HG03575 (cell line): Measurements from ENCODE around the gene ACOT12.
"Not testable (repeated sequence)": the region's sequence is repeated elsewhere in the genome, so short reads cannot be mapped to it uniquely, and the experiment has no call there.

ENCODE experiments used
- ATAC-seq: cut with Tn5 transposase; IDR thresholded peaks from one replicate; pipeline ENCODE4 v1.9.1; 2021; ENCODE audit not compliant: unreplicated experiment, insufficient number of reproducible peaks, low FRiP score; ENCODE audit errors: extremely low read depth

ACOT12 gene

GRCh38 chr5:81393783-81394718, at the start of gene ACOT12:
Gene ACOT12 (minus strand): TSS chr5:81394134. CDS start chr5:81394114, 20 bp downstream.
- ATAC-seq = no peak

DNA sequence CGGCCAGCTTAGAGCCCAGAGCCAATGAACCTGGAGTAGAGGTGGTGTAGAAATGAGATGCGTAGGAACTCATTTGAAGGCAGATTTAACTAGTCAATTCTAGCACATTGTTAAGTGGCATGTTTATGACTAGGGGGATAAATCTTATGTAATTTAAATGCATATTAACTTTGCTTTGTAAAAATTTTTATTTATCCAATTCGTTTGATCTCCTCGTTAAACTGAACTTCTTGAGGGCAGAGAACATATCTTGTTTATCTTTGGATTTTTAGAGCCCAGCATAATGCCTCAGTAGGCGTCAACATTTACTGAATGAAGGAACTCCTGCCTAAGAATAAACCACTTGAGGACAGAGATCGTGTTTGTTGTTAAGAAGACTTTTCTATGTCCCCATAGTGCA, 41.1 kb upstream of the ACOT12 start:
- no peak for ATAC-seq

DNA sequence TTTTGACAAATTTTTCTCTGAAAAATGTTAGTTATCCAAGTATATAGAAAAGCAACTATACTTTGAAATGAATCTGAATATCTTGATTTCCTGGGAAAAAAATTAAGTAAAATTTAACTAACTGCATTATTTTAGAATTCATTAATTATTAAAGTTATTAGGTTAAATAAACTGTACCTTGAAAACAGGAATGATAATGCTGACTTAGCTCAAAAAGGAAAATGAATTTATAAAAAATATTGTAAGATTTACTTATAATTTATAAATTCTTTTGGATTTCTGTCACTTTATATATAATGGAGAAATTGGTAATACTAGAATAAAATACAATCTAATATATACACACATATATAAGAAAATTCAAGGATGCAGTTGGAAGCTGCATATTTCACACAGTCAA, 36.1 kb upstream of the ACOT12 start:
- ATAC-seq = no peak

- no peak for ATAC-seq
These were observed 35.4 kb upstream of the ACOT12 start for GRCh38 chr5:81429363-81429762.

DNA sequence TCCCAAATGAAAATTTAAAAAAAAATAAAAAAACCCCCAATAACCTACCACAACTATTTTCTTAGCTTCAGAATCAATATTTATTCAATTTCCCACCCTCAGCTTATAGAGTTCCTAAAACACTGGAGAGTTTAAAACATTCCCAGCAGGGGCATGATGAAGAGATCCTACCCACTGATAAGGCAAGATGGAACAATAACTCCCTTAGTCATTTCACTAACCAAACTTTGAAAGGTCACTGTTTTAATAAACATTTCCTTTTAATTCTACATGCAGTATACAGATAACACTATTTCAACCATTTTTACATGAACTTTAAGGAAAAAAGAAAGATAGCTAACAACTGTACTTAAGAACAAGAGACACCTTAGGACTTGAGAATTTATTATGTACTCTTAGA, 34.9 kb upstream of the ACOT12 start:
- no peak for ATAC-seq

DNA sequence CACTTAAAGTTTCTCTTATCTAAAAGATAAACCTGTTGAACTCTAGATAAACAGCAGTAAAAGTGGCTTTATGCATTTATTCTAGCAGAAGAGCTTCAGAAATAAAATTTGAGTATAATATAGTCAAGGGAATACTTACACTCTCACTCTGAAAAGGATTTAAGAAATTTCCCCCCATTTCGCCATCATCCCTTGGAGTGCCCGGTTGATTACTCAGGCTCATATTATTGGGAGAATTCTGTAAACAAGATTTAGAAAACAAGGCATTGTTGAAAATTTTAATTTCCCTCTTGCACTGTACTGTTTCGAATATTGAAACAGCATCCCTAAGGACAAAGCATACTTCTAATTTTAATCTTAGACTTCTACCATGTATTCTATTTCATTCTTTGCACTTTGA, 34.5 kb upstream of the ACOT12 start:
- no peak for ATAC-seq

- no peak for ATAC-seq
These were observed 33.6 kb upstream of the ACOT12 start for GRCh38 chr5:81427566-81427965.

DNA sequence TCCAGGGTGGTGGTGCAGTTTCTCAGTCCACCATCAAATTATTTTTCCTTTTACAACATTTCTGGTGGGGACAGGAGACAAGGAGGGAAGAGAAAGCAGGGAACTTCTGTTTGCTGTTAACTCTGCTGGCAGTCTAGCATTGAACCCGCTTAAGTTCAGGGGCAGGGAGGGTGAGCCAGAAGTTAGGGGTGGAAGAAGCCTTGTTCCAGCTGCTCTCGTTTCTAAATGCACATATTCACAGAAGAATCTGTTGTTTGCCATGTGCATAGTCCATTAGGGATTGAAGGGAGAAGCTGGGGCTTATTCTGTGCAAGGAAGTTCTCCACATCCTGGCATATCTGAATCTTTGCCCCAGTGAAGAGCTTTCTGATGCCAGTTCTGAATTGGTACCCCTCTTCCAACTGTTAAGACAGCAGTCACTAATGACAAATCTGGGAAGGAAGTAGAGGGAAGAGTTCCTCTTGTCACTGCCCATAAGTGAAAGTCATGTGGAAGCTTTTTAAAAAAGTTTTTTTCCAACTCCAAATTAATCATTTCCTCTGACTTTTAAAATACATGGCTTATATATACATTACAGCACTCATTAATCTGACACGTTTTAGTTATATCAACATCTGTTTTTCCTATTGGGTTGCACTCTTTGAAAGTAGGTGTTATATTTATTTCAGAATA, 32.6 kb upstream of the ACOT12 start:
- ATAC-seq = no peak

DNA sequence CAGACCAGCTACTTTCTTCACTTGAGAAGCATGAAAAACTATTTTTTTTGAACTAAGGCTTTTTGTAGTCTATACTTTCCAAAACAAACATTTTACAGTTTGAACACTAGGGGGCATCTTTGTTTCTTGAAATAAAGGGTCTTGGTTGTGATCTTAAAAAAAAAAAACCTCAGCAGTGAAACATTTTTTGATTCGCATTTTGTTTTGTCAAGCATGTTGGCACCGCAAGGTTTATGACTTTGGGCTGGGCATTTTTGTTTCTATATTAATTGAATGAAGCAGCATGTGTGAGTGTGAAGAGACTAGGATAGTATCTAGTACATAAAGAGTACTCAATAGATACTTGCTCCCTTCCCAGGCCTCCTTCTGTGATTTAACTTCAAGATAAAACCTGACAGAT, 31.6 kb upstream of the ACOT12 start:
- no peak for ATAC-seq

DNA sequence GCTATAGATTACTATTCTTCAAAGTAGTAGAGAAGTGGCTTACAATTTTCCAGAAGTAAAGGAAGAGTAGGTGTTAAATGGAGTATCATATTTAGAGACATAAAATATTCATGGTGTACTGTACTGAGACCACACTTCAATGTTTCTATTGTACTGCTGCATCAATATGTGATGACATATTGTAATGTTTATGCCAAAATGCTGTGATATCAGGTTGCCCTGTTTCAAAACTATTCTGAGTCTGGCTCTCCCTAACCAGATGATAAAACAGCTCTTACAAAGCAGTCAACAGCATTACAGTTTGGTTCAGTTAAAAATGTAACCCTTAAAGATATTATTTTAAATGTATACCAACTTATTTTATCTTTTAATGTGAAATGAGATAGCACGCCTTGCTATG, 30.8 kb upstream of the ACOT12 start:
- ATAC-seq = no peak

DNA sequence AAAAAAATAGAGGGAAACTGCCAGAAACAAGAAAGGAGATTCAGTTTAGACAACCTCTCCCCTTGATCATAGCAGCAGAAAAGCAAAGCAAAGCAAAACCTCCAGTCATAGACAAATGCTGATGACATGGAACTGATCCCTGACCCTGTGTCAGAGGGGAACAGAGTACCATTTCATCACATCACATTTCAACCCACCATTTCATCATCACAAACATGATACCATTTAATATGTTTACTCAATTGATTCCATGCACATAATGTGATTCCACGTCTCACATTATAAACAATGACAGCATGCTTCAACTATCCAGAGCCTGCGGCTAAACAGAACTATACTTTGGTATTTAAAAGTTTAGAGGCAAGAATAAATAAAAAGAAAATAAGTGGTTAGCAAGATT, 28.7 kb upstream of the ACOT12 start:
- ATAC-seq = no peak

- no peak for ATAC-seq
These were observed 26.2 kb upstream of the ACOT12 start for GRCh38 chr5:81420039-81420667.

DNA sequence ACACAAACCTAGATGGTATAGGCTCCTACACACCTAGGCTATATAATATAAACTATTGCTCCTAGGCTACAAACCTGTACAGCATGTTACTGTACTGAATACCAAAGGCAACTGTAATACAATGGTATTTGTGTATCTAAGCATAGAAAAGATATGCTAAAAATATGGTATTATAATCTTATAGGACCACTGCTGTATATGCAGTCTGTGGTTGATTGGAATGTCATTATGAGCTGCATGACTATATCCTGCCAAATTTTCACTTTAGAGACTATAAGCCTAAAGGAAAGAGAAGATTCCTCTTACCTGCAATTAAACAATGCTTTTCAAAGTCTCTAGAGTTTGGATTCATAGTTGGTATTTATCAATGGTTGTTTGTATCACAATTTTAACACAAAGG, 24.7 kb upstream of the ACOT12 start:
- no peak for ATAC-seq

GRCh38 chr5:81417052-81417451, 23.1 kb upstream of the ACOT12 start:
- ATAC-seq = no peak

DNA sequence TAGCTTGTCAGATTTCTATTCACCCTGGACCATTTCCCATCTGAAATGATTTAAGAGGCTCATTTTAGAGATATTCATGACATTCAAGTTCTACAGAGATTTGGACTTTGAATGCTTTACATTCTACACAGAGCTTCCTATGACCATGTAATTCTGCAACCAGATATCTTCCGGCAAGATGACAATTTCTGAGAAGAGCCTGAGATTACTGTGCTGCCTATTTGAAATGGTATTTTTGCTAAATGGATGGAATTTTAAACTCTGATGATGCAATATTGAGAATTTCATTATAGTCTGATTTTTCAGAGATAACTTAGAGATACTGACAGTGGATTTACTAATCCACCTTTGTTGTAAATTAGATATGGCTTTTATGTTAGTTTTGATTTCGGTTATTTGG, 16.0 kb upstream of the ACOT12 start:
- no peak for ATAC-seq

DNA sequence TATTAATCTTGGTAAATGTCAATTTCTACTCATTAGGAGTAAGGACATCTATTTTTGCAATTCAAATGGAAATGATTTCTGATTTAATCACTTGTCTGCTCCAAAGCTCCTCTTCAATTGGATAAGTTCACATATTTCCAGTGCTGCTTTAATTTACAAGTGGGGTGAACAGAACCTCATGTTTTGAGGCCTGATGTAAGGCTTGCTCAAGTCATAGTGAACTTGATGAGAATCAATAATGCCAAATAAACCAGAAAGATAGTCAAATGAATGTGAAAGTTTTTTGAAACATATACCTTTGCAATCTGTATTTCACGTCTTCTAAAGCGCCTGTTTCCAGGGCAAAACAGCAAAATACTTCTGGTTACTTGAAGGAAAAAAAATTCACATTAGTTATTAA, 15.4 kb upstream of the ACOT12 start:
- no peak for ATAC-seq

DNA sequence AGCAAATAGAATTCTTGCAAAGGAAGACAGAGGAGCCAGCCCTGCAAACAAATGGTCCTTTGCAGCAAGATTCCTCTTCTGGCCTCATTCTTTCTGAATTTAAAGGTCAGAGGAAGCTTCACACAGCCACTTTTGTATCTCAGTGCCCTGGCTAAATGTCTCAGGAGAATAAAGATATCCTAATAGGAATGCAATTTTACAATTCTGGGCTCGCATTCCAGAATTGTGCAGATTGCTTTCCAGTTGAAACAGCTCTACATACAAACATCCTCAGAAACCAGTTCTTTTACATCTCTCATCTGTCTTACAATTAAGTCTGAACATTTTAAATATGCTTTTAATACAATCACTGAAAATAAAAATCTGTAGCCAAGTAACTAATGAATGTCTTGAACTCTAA, 14.6 kb upstream of the ACOT12 start:
- no peak for ATAC-seq

GRCh38 chr5:81407811-81408210, 13.9 kb upstream of the ACOT12 start:
- not testable (repeated sequence) for ATAC-seq

DNA sequence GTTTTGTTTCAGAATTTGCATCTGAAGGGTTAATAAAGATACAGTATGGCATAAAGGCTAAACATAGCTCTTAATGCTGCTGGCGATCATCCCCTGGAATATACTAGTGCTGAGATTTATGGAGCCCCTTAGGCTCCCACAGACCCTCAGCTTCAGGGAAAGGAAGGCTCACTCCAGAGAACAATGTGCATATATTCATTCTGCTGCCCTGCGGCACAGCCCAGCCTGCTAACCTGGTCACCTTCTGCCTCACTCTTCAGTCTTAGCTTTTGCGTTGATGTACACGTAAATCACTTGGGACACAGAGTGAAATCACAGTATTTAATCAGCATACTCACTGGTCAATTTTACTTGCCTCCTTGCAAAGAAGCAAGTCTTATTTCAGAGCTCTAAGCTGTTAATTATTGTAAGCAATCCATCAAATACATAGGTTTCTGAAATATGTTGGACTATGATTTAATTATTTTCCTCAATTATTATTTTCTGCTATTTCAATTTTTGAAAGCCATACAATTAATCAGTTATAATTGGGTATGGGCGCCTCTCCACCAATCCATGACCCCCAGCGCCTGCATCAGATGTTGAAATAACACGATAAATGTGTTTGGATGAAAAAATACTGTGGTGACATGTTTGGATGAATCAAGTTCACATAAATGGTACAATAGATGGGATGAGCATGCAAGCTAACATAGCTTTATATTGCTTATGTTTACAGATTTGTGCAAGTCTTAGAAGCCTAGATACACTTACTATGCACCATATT, 11.4 kb upstream of the ACOT12 start:
- no peak for ATAC-seq
